Panc1 (cell line): ENCODE results near the gene HMGB1.
"Not testable (repeated sequence)": the region's sequence is repeated elsewhere in the genome, so short reads cannot be mapped to it uniquely, and the experiment has no call there.

ENCODE experiments used
- CTCF ChIP-seq: fragments of 450-650 bp; IDR thresholded peaks from 2 replicates; pipeline ENCODE4 v1.5.1; 2017; ENCODE audit warnings: mild to moderate bottlenecking
- POLR2AphosphoS5 ChIP-seq: IDR thresholded peaks from 2 replicates; pipeline ENCODE4 v1.6.1; 2012; ENCODE audit warnings: mild to moderate bottlenecking, low read depth, low read length, moderate library complexity
- SIN3A ChIP-seq: IDR thresholded peaks from 2 replicates; pipeline ENCODE4 v1.6.1; 2012; ENCODE audit warnings: low read depth, mild to moderate bottlenecking, low read length, moderate library complexity, borderline replicate concordance; ENCODE audit not compliant: insufficient read depth
- TF ChIP-seq, protein P1 (sequence below), 2 experiments: IDR thresholded peaks; 2 replicates each; pipeline ENCODE4 v1.6.1; 2011 to 2012; ENCODE audit warnings: low read depth in 2 of 2, control low read depth in 1 of 2, low read length in 1 of 2, mild to moderate bottlenecking in 1 of 2, moderate library complexity in 1 of 2; ENCODE audit not compliant: insufficient read depth in 1 of 2

- TF ChIP-seq CTCF, POLR2AphosphoS5, SIN3A: not testable (repeated sequence)
- TF ChIP-seq, protein P1, sequence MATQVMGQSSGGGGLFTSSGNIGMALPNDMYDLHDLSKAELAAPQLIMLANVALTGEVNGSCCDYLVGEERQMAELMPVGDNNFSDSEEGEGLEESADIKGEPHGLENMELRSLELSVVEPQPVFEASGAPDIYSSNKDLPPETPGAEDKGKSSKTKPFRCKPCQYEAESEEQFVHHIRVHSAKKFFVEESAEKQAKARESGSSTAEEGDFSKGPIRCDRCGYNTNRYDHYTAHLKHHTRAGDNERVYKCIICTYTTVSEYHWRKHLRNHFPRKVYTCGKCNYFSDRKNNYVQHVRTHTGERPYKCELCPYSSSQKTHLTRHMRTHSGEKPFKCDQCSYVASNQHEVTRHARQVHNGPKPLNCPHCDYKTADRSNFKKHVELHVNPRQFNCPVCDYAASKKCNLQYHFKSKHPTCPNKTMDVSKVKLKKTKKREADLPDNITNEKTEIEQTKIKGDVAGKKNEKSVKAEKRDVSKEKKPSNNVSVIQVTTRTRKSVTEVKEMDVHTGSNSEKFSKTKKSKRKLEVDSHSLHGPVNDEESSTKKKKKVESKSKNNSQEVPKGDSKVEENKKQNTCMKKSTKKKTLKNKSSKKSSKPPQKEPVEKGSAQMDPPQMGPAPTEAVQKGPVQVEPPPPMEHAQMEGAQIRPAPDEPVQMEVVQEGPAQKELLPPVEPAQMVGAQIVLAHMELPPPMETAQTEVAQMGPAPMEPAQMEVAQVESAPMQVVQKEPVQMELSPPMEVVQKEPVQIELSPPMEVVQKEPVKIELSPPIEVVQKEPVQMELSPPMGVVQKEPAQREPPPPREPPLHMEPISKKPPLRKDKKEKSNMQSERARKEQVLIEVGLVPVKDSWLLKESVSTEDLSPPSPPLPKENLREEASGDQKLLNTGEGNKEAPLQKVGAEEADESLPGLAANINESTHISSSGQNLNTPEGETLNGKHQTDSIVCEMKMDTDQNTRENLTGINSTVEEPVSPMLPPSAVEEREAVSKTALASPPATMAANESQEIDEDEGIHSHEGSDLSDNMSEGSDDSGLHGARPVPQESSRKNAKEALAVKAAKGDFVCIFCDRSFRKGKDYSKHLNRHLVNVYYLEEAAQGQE (IDR thresholded peaks at IDR 0.05; ENCODE audit: insufficient read depth in 1 of 2, low read depth in 2 of 2, low read length in 1 of 2), result not testable (repeated sequence)
These were observed 22.2 kb downstream of the HMGB1 start for GRCh38 chr13:30443491-30443890.
